ENCODE results near the gene GRIK4. TPM values are rescaled to one million over a fixed set of nuclear protein-coding genes. Genes with fewer than 3 reads are reported as not detected.
"Not testable (repeated sequence)": the region's sequence is repeated elsewhere in the genome, so short reads cannot be mapped to it uniquely, and the experiment has no call there.

GRIK4 gene
- total RNA-seq, 1 donor from 2014 or later, result 0.89 TPM

DNA sequence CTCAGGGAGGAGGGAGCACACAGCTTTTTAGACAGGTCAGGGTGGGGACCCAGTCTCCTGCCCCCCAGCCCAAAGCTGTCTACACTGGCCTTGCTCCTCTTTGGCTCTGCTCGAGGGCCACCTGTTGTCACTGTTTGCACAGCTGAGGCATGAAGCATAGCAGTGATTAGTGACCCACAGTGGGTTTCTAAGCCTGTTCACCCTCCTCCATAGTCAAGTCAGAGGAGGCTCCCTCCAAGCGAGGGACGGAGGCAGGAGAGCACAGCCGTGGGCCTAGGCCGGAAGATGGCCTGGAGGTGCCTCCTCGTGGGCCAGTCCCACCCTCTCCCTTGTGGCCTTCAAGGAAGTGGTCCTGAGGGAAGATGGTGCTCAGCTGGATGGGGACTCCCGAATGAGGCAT is 241.1 kb downstream of the GRIK4 start:
- no peak overlapping the region for H3K27ac Mint-ChIP-seq (ENCODE audit: unreplicated experiment)
- peaks cover 2% of the 10 kb centered on the region for H3K27me3 Mint-ChIP-seq (ENCODE audit: low read depth)
- H3K4me1 Mint-ChIP-seq, result no peaks in the 10 kb centered on the region
- no peak for DNase-seq (ENCODE audit: low read depth, low spot score)
- no peak overlapping the region for H3K4me3 Mint-ChIP-seq
- TF ChIP-seq, protein P1, sequence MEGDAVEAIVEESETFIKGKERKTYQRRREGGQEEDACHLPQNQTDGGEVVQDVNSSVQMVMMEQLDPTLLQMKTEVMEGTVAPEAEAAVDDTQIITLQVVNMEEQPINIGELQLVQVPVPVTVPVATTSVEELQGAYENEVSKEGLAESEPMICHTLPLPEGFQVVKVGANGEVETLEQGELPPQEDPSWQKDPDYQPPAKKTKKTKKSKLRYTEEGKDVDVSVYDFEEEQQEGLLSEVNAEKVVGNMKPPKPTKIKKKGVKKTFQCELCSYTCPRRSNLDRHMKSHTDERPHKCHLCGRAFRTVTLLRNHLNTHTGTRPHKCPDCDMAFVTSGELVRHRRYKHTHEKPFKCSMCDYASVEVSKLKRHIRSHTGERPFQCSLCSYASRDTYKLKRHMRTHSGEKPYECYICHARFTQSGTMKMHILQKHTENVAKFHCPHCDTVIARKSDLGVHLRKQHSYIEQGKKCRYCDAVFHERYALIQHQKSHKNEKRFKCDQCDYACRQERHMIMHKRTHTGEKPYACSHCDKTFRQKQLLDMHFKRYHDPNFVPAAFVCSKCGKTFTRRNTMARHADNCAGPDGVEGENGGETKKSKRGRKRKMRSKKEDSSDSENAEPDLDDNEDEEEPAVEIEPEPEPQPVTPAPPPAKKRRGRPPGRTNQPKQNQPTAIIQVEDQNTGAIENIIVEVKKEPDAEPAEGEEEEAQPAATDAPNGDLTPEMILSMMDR (conservative IDR thresholded peaks at IDR 0.05), result no peak
- H3K36me3 Mint-ChIP-seq (ENCODE audit: low read depth), result no peaks in the 10 kb centered on the region
- no peaks in the 10 kb centered on the region for H3K9me3 Mint-ChIP-seq

DNA sequence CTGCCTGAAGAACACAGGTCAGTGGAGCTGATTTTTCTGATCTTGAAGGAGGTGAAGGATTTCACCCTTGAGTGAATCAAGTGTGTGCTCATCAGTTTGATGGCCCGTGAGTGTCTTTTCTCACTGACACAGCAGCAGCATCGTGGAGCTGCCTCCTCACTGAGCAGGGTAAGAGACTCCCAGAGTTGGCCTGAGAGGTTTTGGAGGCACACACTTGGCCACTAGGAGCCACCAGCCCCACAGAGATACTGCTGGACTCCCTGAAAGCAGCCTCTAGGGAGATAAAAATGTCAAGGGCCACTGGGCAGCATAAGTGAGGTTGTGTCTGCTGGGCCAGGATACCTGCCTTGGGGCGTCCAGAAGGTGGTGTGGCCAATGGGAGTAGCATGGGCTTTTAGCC is 245.4 kb downstream of the GRIK4 start:
- H3K36me3 Mint-ChIP-seq (ENCODE audit: low read depth), result no peaks in the 10 kb centered on the region
- H3K9me3 Mint-ChIP-seq, result no peaks in the 10 kb centered on the region
- TF ChIP-seq, protein P1 (conservative IDR thresholded peaks at IDR 0.05), result no peak
- DNase-seq (ENCODE audit: low read depth, low spot score), result no peak
- no peaks in the 10 kb centered on the region for H3K27me3 Mint-ChIP-seq (ENCODE audit: low read depth)
- no peak overlapping the region for H3K27ac Mint-ChIP-seq (ENCODE audit: unreplicated experiment)
- H3K4me1 Mint-ChIP-seq, result no peaks in the 10 kb centered on the region
- H3K4me3 Mint-ChIP-seq, result no peak overlapping the region

DNA sequence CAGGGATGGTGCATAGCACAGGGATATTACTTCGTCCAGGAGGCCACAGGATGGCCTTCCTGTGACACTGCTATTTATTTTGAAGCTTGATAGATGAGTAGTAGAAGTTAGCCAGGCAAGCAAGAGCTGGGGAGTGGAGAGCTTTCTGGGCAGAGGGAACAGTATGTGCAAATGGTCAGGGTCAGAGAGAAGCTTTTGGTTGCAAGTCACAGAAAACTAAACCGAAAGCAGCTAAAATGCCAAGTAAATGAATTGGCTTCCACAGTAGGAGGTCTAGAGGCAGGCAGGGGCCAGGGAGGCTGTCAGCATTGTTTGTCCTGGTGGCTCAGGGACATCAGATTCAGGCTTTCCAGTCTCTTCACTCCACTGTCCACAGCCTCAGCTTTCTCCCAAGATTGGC is 247.5 kb downstream of the GRIK4 start:
- H3K27ac Mint-ChIP-seq (ENCODE audit: unreplicated experiment), result no peak overlapping the region

DNA sequence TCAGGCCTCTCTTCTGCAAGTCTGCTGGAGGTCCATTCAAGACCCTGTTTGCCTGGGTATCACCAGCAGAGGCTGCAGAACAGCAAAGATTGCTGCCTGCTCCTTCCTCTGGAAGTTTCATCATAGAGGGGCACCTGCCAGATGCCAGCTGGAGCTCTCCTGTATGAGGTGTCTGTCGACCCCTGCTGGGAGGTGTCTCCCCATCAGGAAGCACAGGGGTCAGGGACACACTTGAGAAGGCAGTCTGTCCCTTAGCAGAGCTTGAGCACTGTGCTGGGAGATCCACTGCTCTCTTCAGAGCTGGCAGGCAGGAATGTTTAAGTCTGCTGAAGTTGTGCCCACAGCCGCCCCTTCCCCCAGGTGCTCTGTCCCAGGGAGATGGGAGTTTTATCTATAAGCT is 254.2 kb downstream of the GRIK4 start:
- not testable (repeated sequence) for H3K27ac Mint-ChIP-seq (ENCODE audit: unreplicated experiment); H3K4me3 Mint-ChIP-seq; H3K36me3 Mint-ChIP-seq (ENCODE audit: low read depth); H3K4me1 Mint-ChIP-seq; H3K27me3 Mint-ChIP-seq (ENCODE audit: low read depth); DNase-seq (ENCODE audit: low read depth, low spot score)
- H3K9me3 Mint-ChIP-seq, result peaks cover 13% of the 10 kb centered on the region

More for the DNA sequence above, 247.5 kb downstream of the GRIK4 start:
- Mint-ChIP-seq H3K4me3 (no peak overlapping the region), H3K9me3 (peaks cover under 1% of the 10 kb centered on the region), H3K27me3 (ENCODE audit: low read depth) (peaks cover 5% of the 10 kb centered on the region), H3K36me3 (ENCODE audit: low read depth) (no peaks in the 10 kb centered on the region), H3K4me1 (no peaks in the 10 kb centered on the region)
- no peak for DNase-seq (ENCODE audit: low read depth, low spot score)
- TF ChIP-seq, protein P1 (conservative IDR thresholded peaks at IDR 0.05), result no peak

DNA sequence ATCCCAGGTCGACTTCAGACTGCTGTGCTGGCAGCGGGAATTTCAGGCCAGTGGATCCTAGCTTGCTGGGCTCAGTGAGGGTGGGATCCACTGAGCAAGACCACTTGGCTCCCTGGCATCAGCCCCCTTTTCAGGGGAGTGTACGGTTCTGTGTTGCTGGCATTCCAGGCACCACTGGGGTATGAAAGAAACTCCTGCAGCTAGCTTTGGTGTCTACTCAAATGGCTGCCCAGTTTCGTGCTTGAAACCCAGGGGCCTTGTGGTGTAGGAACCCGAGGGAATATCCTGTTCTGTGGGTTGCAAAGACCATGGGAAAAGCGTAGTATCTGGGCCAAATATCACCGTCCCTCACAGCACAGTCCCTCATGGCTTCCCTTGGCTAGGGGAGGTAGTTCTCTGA is 254.8 kb downstream of the GRIK4 start:
- DNase-seq (ENCODE audit: low read depth, low spot score), result no peak
- Mint-ChIP-seq H3K9me3 (peaks cover 13% of the 10 kb centered on the region), H3K36me3 (ENCODE audit: low read depth) (peaks cover 6% of the 10 kb centered on the region), H3K27me3 (ENCODE audit: low read depth) (peaks cover 5% of the 10 kb centered on the region), H3K4me3 (no peak overlapping the region), H3K27ac (ENCODE audit: unreplicated experiment) (no peak overlapping the region), H3K4me1 (no peaks in the 10 kb centered on the region)
- TF ChIP-seq, protein P1 (conservative IDR thresholded peaks at IDR 0.05), result no peak

DNA sequence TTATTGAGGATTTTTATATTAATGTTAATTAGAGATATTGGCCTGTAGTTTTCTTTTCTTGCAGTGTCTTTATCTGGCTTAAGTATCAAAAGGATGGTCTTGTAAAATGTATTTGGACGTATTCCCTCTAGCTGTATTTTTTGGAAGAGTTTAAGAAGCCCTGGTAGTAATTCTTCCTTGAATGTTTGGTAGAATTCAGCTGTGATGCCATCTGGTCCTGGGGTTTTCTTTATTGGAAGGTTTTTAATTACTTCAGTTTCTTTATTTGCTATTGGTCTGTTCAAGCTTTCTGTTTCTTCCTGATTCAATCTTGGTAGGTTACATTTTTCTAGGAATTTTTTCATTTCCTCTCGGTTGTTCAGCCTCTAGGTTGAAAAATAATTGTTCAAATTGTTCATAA is 257.4 kb downstream of the GRIK4 start:
- no peaks in the 10 kb centered on the region for H3K27me3 Mint-ChIP-seq (ENCODE audit: low read depth)
- no peak overlapping the region for H3K4me3 Mint-ChIP-seq
- no peak overlapping the region for H3K27ac Mint-ChIP-seq (ENCODE audit: unreplicated experiment)
- no peak for DNase-seq (ENCODE audit: low read depth, low spot score)
- peaks cover 13% of the 10 kb centered on the region for H3K9me3 Mint-ChIP-seq
- peaks cover 9% of the 10 kb centered on the region for H3K36me3 Mint-ChIP-seq (ENCODE audit: low read depth)
- TF ChIP-seq, protein P1 (conservative IDR thresholded peaks at IDR 0.05), result no peak
- H3K4me1 Mint-ChIP-seq, result no peaks in the 10 kb centered on the region
